Erythroblast (primary cell): Measurements from ENCODE around the gene CBLC.

Source experiments
- GATA1 ChIP-seq: IDR thresholded peaks from 2 replicates; pipeline ENCODE4 v1.6.1; 2011; ENCODE audit warnings: low read depth, mild to moderate bottlenecking, control low read depth, low read length, moderate library complexity
- POLR2A ChIP-seq: IDR thresholded peaks from 2 replicates; pipeline ENCODE4 v1.6.1; 2011; ENCODE audit warnings: mild to moderate bottlenecking, low read length

- TF ChIP-seq POLR2A (no peak), GATA1 (no peak)
Measured at GRCh38 chr19:44840811-44841210, 63.1 kb downstream of the CBLC start.
